ENCODE results near the gene CLSTN2.

DNA sequence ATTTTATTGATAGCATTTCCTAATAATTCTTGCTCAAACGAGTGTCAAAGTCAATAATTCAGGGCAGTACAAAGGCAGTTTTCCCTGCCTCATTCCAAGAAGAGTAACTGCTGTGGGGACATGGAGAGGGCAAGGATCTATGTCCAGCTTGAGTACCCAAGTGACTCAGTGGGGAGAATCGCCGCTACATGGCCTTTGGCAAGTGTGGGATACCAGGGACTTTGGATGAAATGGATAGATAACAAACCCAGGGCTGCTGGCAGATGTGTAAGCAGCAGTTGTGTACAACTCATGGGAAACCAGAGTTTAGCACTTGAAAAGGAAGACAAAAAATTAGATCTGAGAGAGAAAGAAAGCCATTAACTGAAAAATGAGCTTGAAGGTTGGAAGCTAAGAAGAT lies 620.7 kb downstream of the CLSTN2 start:
- TF ChIP-seq POLR2A (IDR thresholded peaks at IDR 0.05) (no peak), POLR2AphosphoS5 (IDR thresholded peaks at IDR 0.05) (no peak)
- TF ChIP-seq, protein P1, sequence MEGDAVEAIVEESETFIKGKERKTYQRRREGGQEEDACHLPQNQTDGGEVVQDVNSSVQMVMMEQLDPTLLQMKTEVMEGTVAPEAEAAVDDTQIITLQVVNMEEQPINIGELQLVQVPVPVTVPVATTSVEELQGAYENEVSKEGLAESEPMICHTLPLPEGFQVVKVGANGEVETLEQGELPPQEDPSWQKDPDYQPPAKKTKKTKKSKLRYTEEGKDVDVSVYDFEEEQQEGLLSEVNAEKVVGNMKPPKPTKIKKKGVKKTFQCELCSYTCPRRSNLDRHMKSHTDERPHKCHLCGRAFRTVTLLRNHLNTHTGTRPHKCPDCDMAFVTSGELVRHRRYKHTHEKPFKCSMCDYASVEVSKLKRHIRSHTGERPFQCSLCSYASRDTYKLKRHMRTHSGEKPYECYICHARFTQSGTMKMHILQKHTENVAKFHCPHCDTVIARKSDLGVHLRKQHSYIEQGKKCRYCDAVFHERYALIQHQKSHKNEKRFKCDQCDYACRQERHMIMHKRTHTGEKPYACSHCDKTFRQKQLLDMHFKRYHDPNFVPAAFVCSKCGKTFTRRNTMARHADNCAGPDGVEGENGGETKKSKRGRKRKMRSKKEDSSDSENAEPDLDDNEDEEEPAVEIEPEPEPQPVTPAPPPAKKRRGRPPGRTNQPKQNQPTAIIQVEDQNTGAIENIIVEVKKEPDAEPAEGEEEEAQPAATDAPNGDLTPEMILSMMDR (IDR thresholded peaks at IDR 0.05) = no peak

Measured in prostate gland (tissue), 2 donors.